PC-9 (cell line): Measurements from ENCODE around the gene PRELID1. TPM values are rescaled to one million over a fixed set of nuclear protein-coding genes. Genes with fewer than 3 reads are reported as not detected.

Experiments used
- BruUV-seq: library from RNA; stranded (reverse); fragments of 400-500 nt; replicated peaks from 2 replicates; lab custom pipeline; 2021; lab: Mats Ljungman, UMichigan
- CTCF ChIA-PET: fragments of 300-600 bp; sonication (Branson Sonifier 250); formaldehyde crosslinking; loops from one replicate; lab custom pipeline; 2022; ENCODE audit warnings: antibody characterized with exemption; lab: Charles Lee
- POLR2A ChIA-PET: fragments of 300-600 bp; sonication (Branson Sonifier 250); formaldehyde crosslinking; loops from one replicate; lab custom pipeline; 2022; ENCODE audit warnings: antibody characterized with exemption; ENCODE audit not compliant: unreplicated experiment; lab: Charles Lee
- DNase-seq, 2 experiments: peaks; one replicate each; pipeline versions ENCODE4 v3.0.0 to v3.0.0-alpha.2; 2015 to 2022; ENCODE audit warnings: mixed read lengths in 1 of 2
- H2AFZ ChIP-seq: fragments of 200-600 bp; sonication (generic); 2 replicates; pipeline ENCODE4 v1.8.1; 2017; ENCODE audit warnings: antibody characterized with exemption
- H3F3A ChIP-seq: fragments of 200-600 bp; sonication (generic); 2 replicates; pipeline ENCODE4 v1.8.1; 2017; ENCODE audit warnings: antibody characterized with exemption, mild to moderate bottlenecking, low read depth; ENCODE audit not compliant: insufficient read depth
- H3K27ac ChIP-seq: fragments of 200-600 bp; sonication (generic); 2 replicates; pipeline ENCODE4 v1.6.1; 2016; ENCODE audit warnings: mixed run types
- H3K27me3 ChIP-seq: fragments of 200-600 bp; sonication (generic); 2 replicates; pipeline ENCODE4 v1.6.1; 2016; ENCODE audit warnings: low read depth, mixed run types; ENCODE audit not compliant: insufficient read depth
- H3K36me3 ChIP-seq: fragments of 200-600 bp; sonication (generic); 2 replicates; pipeline ENCODE4 v1.6.1; 2016; ENCODE audit warnings: low read depth, mixed run types
- H3K4me1 ChIP-seq: fragments of 200-600 bp; sonication (generic); replicated peaks from 2 replicates; pipeline ENCODE4 v1.6.1; 2016; ENCODE audit warnings: mixed run types; ENCODE audit not compliant: insufficient read depth
- H3K4me2 ChIP-seq: fragments of 200-600 bp; sonication (generic); 2 replicates; pipeline ENCODE4 v1.6.1; 2017; ENCODE audit warnings: mixed run types
- H3K4me3 ChIP-seq: fragments of 200-600 bp; sonication (generic); 2 replicates; pipeline ENCODE4 v1.6.1; 2016; ENCODE audit warnings: mixed run types
- H3K79me2 ChIP-seq: fragments of 200-600 bp; sonication (generic); 2 replicates; pipeline ENCODE4 v1.6.1; 2017; ENCODE audit warnings: low read depth, mixed run types
- H3K9me2 ChIP-seq: fragments of 200-600 bp; sonication (generic); 2 replicates; pipeline ENCODE4 v1.8.1; 2017; ENCODE audit warnings: mild to moderate bottlenecking; ENCODE audit not compliant: insufficient read depth
- H3K9me3 ChIP-seq: fragments of 200-600 bp; sonication (generic); 2 replicates; pipeline ENCODE4 v1.8.1; 2016; ENCODE audit warnings: low read depth; ENCODE audit not compliant: insufficient read depth
- H4K20me1 ChIP-seq: fragments of 200-600 bp; sonication (generic); 2 replicates; pipeline ENCODE4 v1.8.1; 2017; ENCODE audit not compliant: insufficient read depth
- CTCF ChIP-seq: fragments of 200-600 bp; sonication (generic); conservative IDR thresholded peaks from 2 replicates; pipeline ENCODE4 v1.6.1; 2017; ENCODE audit warnings: mixed run types, antibody characterized with exemption, mild to moderate bottlenecking, moderate library complexity
- EZH2 ChIP-seq: fragments of 200-600 bp; sonication (generic); IDR thresholded peaks from 2 replicates; pipeline ENCODE4 v1.8.0; 2017; ENCODE audit warnings: antibody characterized with exemption, low read depth
- intact Hi-C: fragments of 100-400 bp; cut with micrococcal nuclease; formaldehyde crosslinking; loops from one replicate; pipeline ENCODE4 v1.10.0; 2022; ENCODE audit not compliant: unreplicated experiment
- total RNA-seq: library from RNA; stranded (reverse); gene quantifications from 2 replicates; pipeline ENCODE4 v1.2.3, GENCODE V29; 2021

The PRELID1 gene
- total RNA-seq, 1 experiment from 2014 or later = 189 TPM

- Histone ChIP-seq H3K4me1 (peaks cover 15% of the 10 kb centered on the region), H3K79me2 (peaks cover 82% of the 10 kb centered on the region), H3K4me3 (no peak overlapping the region), H3K4me2 (no peak overlapping the region), H4K20me1 (peaks cover 37% of the 10 kb centered on the region), H3K27ac (no peak overlapping the region), H3K27me3 (no peaks in the 10 kb centered on the region), H3K9me2 (no peaks in the 10 kb centered on the region), H3F3A (peaks cover 14% of the 10 kb centered on the region), H2AFZ (no peak overlapping the region), H3K9me3 (no peaks in the 10 kb centered on the region), H3K36me3 (peaks cover 13% of the 10 kb centered on the region)
- CTCF ChIA-PET = interaction anchor here (0.7 kb wide), 1 partner anchor 71 kb away, joined by 6 read pairs; no protein-coding TSS in a partner anchor
- no TSS peak for BruUV-seq
- DNase-seq = no peak
- intact Hi-C loops = no loop called here
- TF ChIP-seq CTCF = no peak
- TF ChIP-seq EZH2 = no peak
- POLR2A ChIA-PET = no interaction called here
These were observed 41.3 kb downstream of the PRELID1 start for GRCh38 chr5:177344891-177345290.

GRCh38 chr5:177346820-177347219 is 43.2 kb downstream of the PRELID1 start:
- Histone ChIP-seq H3K36me3 (peaks cover 7% of the 10 kb centered on the region), H3K27ac (no peak overlapping the region), H3K9me2 (no peaks in the 10 kb centered on the region), H3F3A (peaks cover 8% of the 10 kb centered on the region; the same call in 1 of the 2 replicates), H3K4me2 (no peak overlapping the region), H3K79me2 (peaks cover 84% of the 10 kb centered on the region), H3K27me3 (no peaks in the 10 kb centered on the region), H2AFZ (no peak overlapping the region), H4K20me1 (peaks cover 35% of the 10 kb centered on the region), H3K4me3 (no peak overlapping the region), H3K9me3 (no peaks in the 10 kb centered on the region), H3K4me1 (peaks cover 16% of the 10 kb centered on the region)
- ChIA-PET POLR2A (no interaction called here), CTCF (no interaction called here)
- BruUV-seq = no TSS peak
- intact Hi-C loops = no loop called here
- TF ChIP-seq CTCF = no peak
- TF ChIP-seq EZH2 = no peak
- DNase-seq = no peak

- Histone ChIP-seq H3K79me2 (peaks cover 77% of the 10 kb centered on the region), H3K9me2 (no peaks in the 10 kb centered on the region), H3K4me1 (peaks cover 20% of the 10 kb centered on the region), H3K4me2 (no peak overlapping the region), H4K20me1 (peaks cover 35% of the 10 kb centered on the region), H3K9me3 (no peaks in the 10 kb centered on the region), H3K27ac (no peak overlapping the region), H3F3A (peaks cover 8% of the 10 kb centered on the region; the same call in 1 of the 2 replicates), H3K27me3 (no peaks in the 10 kb centered on the region), H3K36me3 (peaks cover 6% of the 10 kb centered on the region; the same call in 1 of the 2 replicates), H3K4me3 (no peak overlapping the region), H2AFZ (no peak overlapping the region)
- TF ChIP-seq EZH2 = no peak
- no peak for TF ChIP-seq CTCF
- ChIA-PET POLR2A (no interaction called here), CTCF (no interaction called here)
- DNase-seq = no peak
- intact Hi-C loops = no loop called here
- no TSS peak for BruUV-seq
These were observed 44.1 kb downstream of the PRELID1 start for GRCh38 chr5:177347699-177348098.
